CD8-positive, alpha-beta memory T cell (primary cell): ENCODE results near the gene CNTNAP5. TPM values are rescaled to one million over a fixed set of nuclear protein-coding genes. Genes with fewer than 3 reads are reported as not detected.

Experiments
- CTCF ChIA-PET: fragments of 350-600 bp; sonication (Branson Sonifier 250); formaldehyde crosslinking; loops from one replicate; lab custom pipeline; 2021; ENCODE audit warnings: antibody characterized with exemption; lab: Charles Lee
- POLR2A ChIA-PET: fragments of 350-600 bp; sonication (Branson Sonifier 250); formaldehyde crosslinking; loops from one replicate; lab custom pipeline; 2021; ENCODE audit warnings: antibody characterized with exemption; lab: Charles Lee
- DNase-seq, 5 donors: peaks; one replicate each; pipeline versions ENCODE4 v3.0.0 to v3.0.0-alpha.2; 2020 to 2022; ENCODE audit warnings: mixed read lengths in 1 of 5
- H3K27ac ChIP-seq: one replicate; pipeline ENCODE4 v1.7.0; 2013; ENCODE audit warnings: low read depth, mild to moderate bottlenecking, low read length, moderate library complexity
- H3K27me3 ChIP-seq: 2 replicates; pipeline ENCODE4 v1.7.0; 2013; ENCODE audit warnings: low read length, mild to moderate bottlenecking; ENCODE audit not compliant: insufficient read depth, poor library complexity, severe bottlenecking
- H3K36me3 ChIP-seq: 2 replicates; pipeline ENCODE4 v1.7.0; 2013; ENCODE audit warnings: mild to moderate bottlenecking, low read length, moderate library complexity; ENCODE audit not compliant: insufficient read depth
- H3K4me1 ChIP-seq: 2 replicates; pipeline ENCODE4 v1.7.0; 2013; ENCODE audit warnings: mild to moderate bottlenecking, low read length, moderate library complexity; ENCODE audit not compliant: insufficient read depth
- H3K4me3 ChIP-seq: 2 replicates; pipeline ENCODE4 v1.7.0; 2013; ENCODE audit warnings: mild to moderate bottlenecking, low read length
- H3K9me3 ChIP-seq: 2 replicates; pipeline ENCODE4 v1.7.0; 2013; ENCODE audit warnings: mild to moderate bottlenecking, low read length
- H3K27ac Mint-ChIP-seq, 8 donors: one replicate each; pipeline ENCODE4 v1.8.0; 2020 to 2021; ENCODE audit warnings: mixed read lengths in 8 of 8, mild to moderate bottlenecking in 6 of 8, inconsistent platforms in 3 of 8, moderate library complexity in 3 of 8
- H3K27me3 Mint-ChIP-seq, 2 donors: one replicate each; pipeline ENCODE4 v1.8.0; 2020 to 2021; ENCODE audit warnings: mixed read lengths in 2 of 2, mild to moderate bottlenecking in 1 of 2, moderate library complexity in 1 of 2
- H3K36me3 Mint-ChIP-seq, 3 donors: one replicate each; pipeline ENCODE4 v1.8.0; 2020 to 2021; ENCODE audit warnings: mixed read lengths in 3 of 3, inconsistent platforms in 1 of 3, mild to moderate bottlenecking in 1 of 3
- H3K4me1 Mint-ChIP-seq, 3 donors: one replicate each; pipeline ENCODE4 v1.8.0; 2020 to 2021; ENCODE audit warnings: mixed read lengths in 3 of 3, inconsistent platforms in 1 of 3, mild to moderate bottlenecking in 1 of 3
- H3K4me3 Mint-ChIP-seq, 7 donors: one replicate each; pipeline ENCODE4 v1.8.0; 2020 to 2021; ENCODE audit warnings: mixed read lengths in 7 of 7, mild to moderate bottlenecking in 6 of 7, moderate library complexity in 4 of 7, inconsistent platforms in 2 of 7
- H3K9me3 Mint-ChIP-seq, 5 donors: one replicate each; pipeline ENCODE4 v1.8.0; 2020 to 2022; ENCODE audit warnings: mixed read lengths in 5 of 5, mild to moderate bottlenecking in 3 of 5, moderate library complexity in 2 of 5, inconsistent platforms in 1 of 5
- polyA plus RNA-seq: library from polyadenylated mRNA; unstranded; fragments of 300-500 nt; fragmentation: Illumina TruSeq; gene quantifications from one replicate; pipeline ENCODE4 v1.2.3, GENCODE V29; 2021
- total RNA-seq, 2 experiments: library from RNA; stranded (reverse); gene quantifications; one replicate each; pipeline ENCODE4 v1.2.3, GENCODE V29; 2021

Gene CNTNAP5
- total and polyA plus RNA-seq, 3 experiments from 2014 or later, result not detected

GRCh38 chr2:124933883-124934282 is 908.8 kb downstream of the CNTNAP5 start:
- Mint-ChIP-seq H3K9me3 (peaks cover 5 to 26% (median 12%) of the 10 kb centered on the region in 5 donors), H3K36me3 (no peaks in the 10 kb centered on the region), H3K27ac (no peak overlapping the region), H3K27me3 (no peaks in the 10 kb centered on the region), H3K4me3 (no peak overlapping the region), H3K4me1 (no peaks in the 10 kb centered on the region)
- ChIA-PET CTCF (no interaction called here), POLR2A (no interaction called here)
- Histone ChIP-seq H3K9me3 (no peaks in the 10 kb centered on the region), H3K27ac (no peak overlapping the region), H3K4me3 (no peak overlapping the region), H3K36me3 (no peaks in the 10 kb centered on the region), H3K27me3 (no peaks in the 10 kb centered on the region), H3K4me1 (no peaks in the 10 kb centered on the region)
- no peak for DNase-seq

- H3K27me3 ChIP-seq, result no peaks in the 10 kb centered on the region
- H3K9me3 Mint-ChIP-seq, result peaks cover 10 to 27% (median 12%) of the 10 kb centered on the region in 5 donors
- H3K4me1 Mint-ChIP-seq, result no peaks in the 10 kb centered on the region
These were observed 928.8 kb downstream of the CNTNAP5 start for GRCh38 chr2:124953921-124954320.

GRCh38 chr2:124959581-124959980 is 934.5 kb downstream of the CNTNAP5 start:
- no peaks in the 10 kb centered on the region for H3K4me1 Mint-ChIP-seq
- DNase-seq, result no peak
- no peak overlapping the region for H3K4me3 ChIP-seq
- H3K4me3 Mint-ChIP-seq, result no peak overlapping the region
- H3K36me3 ChIP-seq, result no peaks in the 10 kb centered on the region
- H3K27me3 Mint-ChIP-seq, result no peaks in the 10 kb centered on the region
- POLR2A ChIA-PET, result no interaction called here
- H3K36me3 Mint-ChIP-seq, result no peaks in the 10 kb centered on the region
- H3K27ac Mint-ChIP-seq, result no peak overlapping the region
- no peaks in the 10 kb centered on the region for H3K27me3 ChIP-seq
- peaks cover 3 to 11% (median 9%) of the 10 kb centered on the region in 5 donors for H3K9me3 Mint-ChIP-seq
- no peaks in the 10 kb centered on the region for H3K9me3 ChIP-seq
- CTCF ChIA-PET, result no interaction called here
- no peak overlapping the region for H3K27ac ChIP-seq
- no peaks in the 10 kb centered on the region for H3K4me1 ChIP-seq

More at GRCh38 chr2:124953921-124954320, 928.8 kb downstream of the CNTNAP5 start:
- no peaks in the 10 kb centered on the region for H3K27me3 Mint-ChIP-seq
- ChIA-PET CTCF (no interaction called here), POLR2A (no interaction called here)
- H3K27ac Mint-ChIP-seq, result no peak overlapping the region
- Histone ChIP-seq H3K9me3 (no peaks in the 10 kb centered on the region), H3K4me3 (no peak overlapping the region), H3K27ac (no peak overlapping the region), H3K36me3 (no peaks in the 10 kb centered on the region), H3K4me1 (no peaks in the 10 kb centered on the region)
- no peak for DNase-seq
- H3K4me3 Mint-ChIP-seq, result no peak overlapping the region
- H3K36me3 Mint-ChIP-seq, result no peaks in the 10 kb centered on the region

GRCh38 chr2:124961132-124961531 is 936.0 kb downstream of the CNTNAP5 start:
- H3K27ac Mint-ChIP-seq, result no peak overlapping the region
- no peaks in the 10 kb centered on the region for H3K27me3 ChIP-seq
- H3K9me3 Mint-ChIP-seq, result peaks cover 3 to 13% (median 7%) of the 10 kb centered on the region in 5 donors
- POLR2A ChIA-PET, result no interaction called here
- H3K4me3 Mint-ChIP-seq, result no peak overlapping the region
- DNase-seq, result no peak
- H3K36me3 ChIP-seq, result no peaks in the 10 kb centered on the region
- no peaks in the 10 kb centered on the region for H3K9me3 ChIP-seq
- H3K27me3 Mint-ChIP-seq, result no peaks in the 10 kb centered on the region
- CTCF ChIA-PET, result no interaction called here
- H3K36me3 Mint-ChIP-seq, result no peaks in the 10 kb centered on the region
- H3K4me1 Mint-ChIP-seq, result no peaks in the 10 kb centered on the region
- no peak overlapping the region for H3K27ac ChIP-seq
- no peaks in the 10 kb centered on the region for H3K4me1 ChIP-seq
- H3K4me3 ChIP-seq, result no peak overlapping the region
